Esophagus muscularis mucosa (tissue), 4 donors: ENCODE data around the gene MRTFB. TPM values are rescaled to one million over a fixed set of nuclear protein-coding genes. Genes with fewer than 3 reads are reported as not detected.

Experiments used
- DNase-seq: peaks from one replicate; pipeline ENCODE4 v3.0.0-alpha.2; 2017; ENCODE audit errors: extremely low spot score
- H3K27ac ChIP-seq, 4 donors: fragments of 200-600 bp; sonication (generic); replicated peaks in 1 of 4; 1 replicate in 3 of 4; 2 replicates in 1 of 4; pipeline ENCODE4 v1.5.1; 2016 to 2019; ENCODE audit warnings: mild to moderate bottlenecking in 1 of 4
- H3K27me3 ChIP-seq, 4 donors: fragments of 200-600 bp; sonication (generic); one replicate each; pipeline versions ENCODE4 v1.5.1 to v1.6.0; 2016 to 2019
- H3K36me3 ChIP-seq, 4 donors: fragments of 200-600 bp; sonication (generic); one replicate each; pipeline ENCODE4 v1.5.1; 2016 to 2019
- H3K4me1 ChIP-seq, 4 donors: fragments of 200-600 bp; sonication (generic); one replicate each; pipeline ENCODE4 v1.5.1; 2016 to 2019
- H3K4me3 ChIP-seq, 4 donors: fragments of 200-600 bp; sonication (generic); 1 replicate in 2 of 4; 2 replicates in 2 of 4; pipeline ENCODE4 v1.5.1; 2016 to 2019; ENCODE audit warnings: mild to moderate bottlenecking in 4 of 4, moderate library complexity in 1 of 4
- H3K9me3 ChIP-seq, 4 donors: fragments of 200-600 bp; sonication (generic); 1 replicate in 3 of 4; 2 replicates in 1 of 4; pipeline ENCODE4 v1.5.1; 2016 to 2019
- EP300 ChIP-seq: sonication (generic); formaldehyde crosslinking; IDR thresholded peaks from one replicate; pipeline ENCODE4 v1.6.1; 2017; ENCODE audit warnings: antibody characterized with exemption
- POLR2A ChIP-seq: fragments of 450-650 bp; IDR thresholded peaks from one replicate; pipeline ENCODE4 v1.6.1; 2017; ENCODE audit warnings: antibody characterized with exemption, moderate library complexity, mild to moderate bottlenecking, low read depth
- POLR2AphosphoS5 ChIP-seq, 2 donors: sonication (generic); formaldehyde crosslinking; IDR thresholded peaks; one replicate each; pipeline ENCODE4 v1.6.1; 2017; ENCODE audit warnings: antibody characterized with exemption in 2 of 2
- WGBS: methylation state at CpG from one replicate; pipeline ENCODE4 v1.1.5; 2018; 5-methylcytosine and 5-hydroxymethylcytosine counted together
- intact Hi-C: fragments of 100-400 bp; cut with DNase I; formaldehyde crosslinking; loops from one replicate; pipeline ENCODE4 v1.15.1; 2023
- total RNA-seq, 4 donors: library from RNA; depleted of rRNA; stranded (reverse); fragments of >200 nt; gene quantifications; one replicate each; pipeline versions ENCODE4 v1.1.0 to v1.2.1, GENCODE V29; 2016
- TF ChIP-seq, protein P1 (sequence below), 3 experiments: fragments of 200-600 bp in 2 of 3; fragments of 450-650 bp in 1 of 3; sonication (generic) in 2 of 3; IDR thresholded peaks; one replicate each; pipeline ENCODE4 v1.5.1; 2017 to 2019; ENCODE audit warnings: antibody characterized with exemption in 3 of 3, mild to moderate bottlenecking in 2 of 3, moderate library complexity in 1 of 3

The MRTFB gene
- total RNA-seq, 4 donors from 2014 or later: 36.3 to 63.6 (median 48.2) TPM

DNA sequence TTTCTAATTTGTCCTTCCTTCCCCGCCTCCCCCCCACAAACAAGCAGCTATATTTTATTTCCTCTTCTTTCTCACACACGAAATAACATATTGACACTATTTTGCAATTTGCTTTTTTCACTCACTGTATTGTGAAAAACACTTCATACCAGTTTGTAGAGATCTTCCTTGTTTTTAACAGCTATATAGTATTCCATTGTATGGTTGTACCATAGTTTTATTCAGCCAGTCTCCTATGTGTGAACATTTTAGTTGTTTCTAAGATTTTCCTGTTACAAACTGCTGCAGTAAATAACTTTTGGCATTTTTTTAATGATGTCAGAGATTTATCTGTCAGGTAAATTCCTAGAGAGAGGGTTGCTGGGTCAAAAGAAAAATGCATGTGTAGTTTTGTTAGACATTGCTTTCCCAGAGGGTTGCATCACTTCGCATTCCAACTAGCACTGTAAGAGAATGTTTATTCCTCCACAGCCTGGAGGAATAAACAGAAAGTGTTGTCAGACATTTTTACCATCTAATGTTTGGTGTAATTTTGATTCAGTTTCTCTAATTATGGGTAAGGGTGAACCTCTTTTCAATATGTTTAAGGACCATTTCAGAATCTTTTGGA, 101.2 kb downstream of the MRTFB start:
- no peak overlapping the region for H3K4me3 ChIP-seq
- peaks cover 0 to 14% (median 5%) of the 10 kb centered on the region in 4 donors for H3K4me1 ChIP-seq
- no peaks in the 10 kb centered on the region for H3K36me3 ChIP-seq
- no peaks in the 10 kb centered on the region for H3K9me3 ChIP-seq
- TF ChIP-seq, protein P1, sequence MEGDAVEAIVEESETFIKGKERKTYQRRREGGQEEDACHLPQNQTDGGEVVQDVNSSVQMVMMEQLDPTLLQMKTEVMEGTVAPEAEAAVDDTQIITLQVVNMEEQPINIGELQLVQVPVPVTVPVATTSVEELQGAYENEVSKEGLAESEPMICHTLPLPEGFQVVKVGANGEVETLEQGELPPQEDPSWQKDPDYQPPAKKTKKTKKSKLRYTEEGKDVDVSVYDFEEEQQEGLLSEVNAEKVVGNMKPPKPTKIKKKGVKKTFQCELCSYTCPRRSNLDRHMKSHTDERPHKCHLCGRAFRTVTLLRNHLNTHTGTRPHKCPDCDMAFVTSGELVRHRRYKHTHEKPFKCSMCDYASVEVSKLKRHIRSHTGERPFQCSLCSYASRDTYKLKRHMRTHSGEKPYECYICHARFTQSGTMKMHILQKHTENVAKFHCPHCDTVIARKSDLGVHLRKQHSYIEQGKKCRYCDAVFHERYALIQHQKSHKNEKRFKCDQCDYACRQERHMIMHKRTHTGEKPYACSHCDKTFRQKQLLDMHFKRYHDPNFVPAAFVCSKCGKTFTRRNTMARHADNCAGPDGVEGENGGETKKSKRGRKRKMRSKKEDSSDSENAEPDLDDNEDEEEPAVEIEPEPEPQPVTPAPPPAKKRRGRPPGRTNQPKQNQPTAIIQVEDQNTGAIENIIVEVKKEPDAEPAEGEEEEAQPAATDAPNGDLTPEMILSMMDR (IDR thresholded peaks at IDR 0.05): no peak
- TF ChIP-seq EP300: no peak
- no peak for TF ChIP-seq POLR2A
- TF ChIP-seq POLR2AphosphoS5 (IDR thresholded peaks at IDR 0.05): no peak
- no peaks in the 10 kb centered on the region for H3K27me3 ChIP-seq
- WGBS: 87% methylated on average over 3 of the region's 3 CpGs
- DNase-seq: no peak
- intact Hi-C loops: no loop called here
- H3K27ac ChIP-seq: no peak overlapping the region

DNA sequence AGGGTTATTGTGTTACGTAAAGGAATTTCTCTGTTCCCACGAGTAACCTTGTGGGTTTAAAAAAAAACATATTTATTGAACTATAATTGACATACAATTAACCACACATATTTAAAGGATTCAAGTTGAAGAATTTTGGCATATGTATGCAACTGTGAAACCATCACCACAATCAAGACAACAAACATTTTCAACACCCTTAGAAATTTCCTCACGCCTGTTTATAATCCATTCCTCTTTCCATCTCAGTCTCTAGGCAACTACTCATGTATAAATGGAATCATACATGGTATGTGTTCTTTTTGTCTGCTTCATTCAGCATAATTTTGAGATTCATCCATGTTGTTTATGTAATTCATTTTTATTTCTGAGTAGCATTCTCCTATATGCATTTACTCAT, 104.0 kb downstream of the MRTFB start:
- intact Hi-C loops: no loop called here
- no peaks in the 10 kb centered on the region for H3K36me3 ChIP-seq
- H3K27ac ChIP-seq: no peak overlapping the region
- no peak overlapping the region for H3K4me3 ChIP-seq
- peaks cover 0 to 14% (median 5%) of the 10 kb centered on the region in 4 donors for H3K4me1 ChIP-seq
- 92% methylated on average over 3 of the region's 3 CpGs for WGBS
- no peak for DNase-seq
- no peaks in the 10 kb centered on the region for H3K27me3 ChIP-seq
- no peaks in the 10 kb centered on the region for H3K9me3 ChIP-seq
- no peak for TF ChIP-seq POLR2AphosphoS5 (IDR thresholded peaks at IDR 0.05)
- no peak for TF ChIP-seq EP300
- TF ChIP-seq, protein P1 (IDR thresholded peaks at IDR 0.05): no peak
- TF ChIP-seq POLR2A: no peak

DNA sequence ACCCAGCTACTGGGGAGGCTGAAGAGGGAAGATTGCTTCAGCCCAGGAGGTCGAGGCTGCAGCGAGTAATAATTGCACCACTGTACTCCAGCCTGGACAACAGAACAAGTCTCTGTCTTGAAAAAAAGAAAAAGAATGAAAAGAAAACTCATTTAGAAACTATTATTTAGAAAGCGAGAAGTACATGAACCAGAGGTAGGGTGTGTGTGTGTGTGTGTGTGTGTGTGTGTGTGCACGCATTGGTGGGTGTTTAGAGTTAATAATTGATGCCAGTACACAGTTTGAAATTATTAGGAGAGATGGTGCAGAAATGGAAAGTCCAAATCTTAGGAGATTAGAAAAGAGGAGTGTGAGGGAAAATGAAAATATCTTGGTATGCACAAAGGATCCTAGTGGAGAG, 106.6 kb downstream of the MRTFB start:
- Histone ChIP-seq H3K27ac (no peak overlapping the region), H3K9me3 (no peaks in the 10 kb centered on the region), H3K36me3 (no peaks in the 10 kb centered on the region), H3K4me3 (no peak overlapping the region), H3K4me1 (peaks cover 5 to 27% (median 20%) of the 10 kb centered on the region in 4 donors), H3K27me3 (no peaks in the 10 kb centered on the region)
- 97% methylated on average over 4 of the region's 4 CpGs for WGBS
- no peak for TF ChIP-seq POLR2AphosphoS5 (IDR thresholded peaks at IDR 0.05)
- no peak for TF ChIP-seq POLR2A
- no peak for TF ChIP-seq EP300
- TF ChIP-seq, protein P1 (IDR thresholded peaks at IDR 0.05): no peak
- DNase-seq: no peak
- intact Hi-C loops: no loop called here

DNA sequence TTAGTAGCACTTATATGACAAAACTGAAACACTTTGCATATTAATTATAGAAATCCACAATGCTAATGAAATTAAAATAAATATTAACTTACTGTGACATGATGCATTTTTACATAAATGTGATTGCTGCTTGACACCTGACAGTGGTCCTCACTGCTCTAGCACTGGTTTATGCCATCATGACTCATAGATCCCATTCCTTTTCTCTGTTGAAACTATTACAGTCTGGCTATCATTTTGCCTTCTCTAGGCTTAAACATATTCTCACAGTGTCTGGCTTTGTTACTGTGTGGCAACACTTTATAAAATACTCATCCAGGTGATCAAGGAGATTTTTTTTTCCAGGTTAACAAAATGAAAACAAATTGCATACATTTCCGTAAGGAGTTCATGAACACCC, 108.0 kb downstream of the MRTFB start:
- Histone ChIP-seq H3K36me3 (no peaks in the 10 kb centered on the region), H3K4me1 (peaks cover 5 to 28% (median 18%) of the 10 kb centered on the region in 4 donors), H3K27ac (no peak overlapping the region), H3K4me3 (no peak overlapping the region), H3K27me3 (no peaks in the 10 kb centered on the region), H3K9me3 (no peaks in the 10 kb centered on the region)
- intact Hi-C loops: no loop called here
- TF ChIP-seq POLR2A: no peak
- TF ChIP-seq POLR2AphosphoS5 (IDR thresholded peaks at IDR 0.05): no peak
- no peak for TF ChIP-seq EP300
- TF ChIP-seq, protein P1 (IDR thresholded peaks at IDR 0.05): no peak
- DNase-seq: no peak
- 96% methylated on average over 1 of the region's 1 CpG for WGBS

DNA sequence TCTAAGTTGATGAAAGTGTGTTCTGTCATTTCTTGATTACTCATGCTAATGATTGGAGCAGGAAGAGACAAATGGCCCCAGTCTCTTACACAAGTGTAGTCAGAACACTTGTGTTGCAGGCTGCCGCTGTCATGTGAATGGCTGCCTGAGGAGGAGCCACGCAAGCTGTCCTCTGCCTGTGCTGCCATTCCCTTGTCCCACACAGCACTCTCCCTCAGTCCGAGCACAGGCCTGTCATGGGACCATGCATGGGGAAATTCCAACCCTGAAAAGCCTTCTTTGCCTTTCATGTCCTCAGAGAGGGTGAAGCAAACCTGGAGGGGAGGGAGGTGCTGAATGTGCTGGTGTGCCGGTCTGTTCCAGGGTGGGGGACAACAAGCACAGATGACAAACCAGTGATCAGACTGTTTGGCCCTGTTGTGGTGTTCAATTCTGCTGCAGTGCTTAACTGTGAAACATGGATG, 109.4 kb downstream of the MRTFB start:
- 95% methylated on average over 4 of the region's 4 CpGs for WGBS
- Histone ChIP-seq H3K27ac (no peak overlapping the region), H3K4me1 (peaks cover 18 to 42% (median 29%) of the 10 kb centered on the region in 4 donors), H3K27me3 (no peaks in the 10 kb centered on the region), H3K4me3 (no peak overlapping the region), H3K36me3 (no peaks in the 10 kb centered on the region), H3K9me3 (no peaks in the 10 kb centered on the region)
- intact Hi-C loops: no loop called here
- no peak for DNase-seq
- TF ChIP-seq, protein P1 (IDR thresholded peaks at IDR 0.05): no peak
- TF ChIP-seq POLR2A (no peak), EP300 (no peak), POLR2AphosphoS5 (IDR thresholded peaks at IDR 0.05) (no peak)
